HepG2 (cell line): Measurements from ENCODE around the gene NRSN2. TPM values are rescaled to one million over a fixed set of nuclear protein-coding genes. Genes with fewer than 3 reads are reported as not detected.
A peak's percentile ranks its signal among the peaks of the same experiment; 100 is the strongest.

Experiments
- DR1 ChIP-seq: sonication (generic); formaldehyde crosslinking; IDR thresholded peaks from 2 replicates; pipeline ENCODE4 v1.8.0; 2021; ENCODE audit warnings: mild to moderate bottlenecking, missing genetic modification reagents, inconsistent platforms
- FOXM1 ChIP-seq: sonication (generic); formaldehyde crosslinking; IDR thresholded peaks from 2 replicates; pipeline ENCODE4 v1.5.0; 2020; ENCODE audit warnings: missing genetic modification reagents
- HHEX ChIP-seq: IDR thresholded peaks from 2 replicates; pipeline ENCODE4 v1.6.1; 2016; ENCODE audit warnings: control low read depth
- HOXA9 ChIP-seq: sonication (generic); formaldehyde crosslinking; IDR thresholded peaks from 2 replicates; pipeline ENCODE4 v1.8.1; 2022; ENCODE audit warnings: missing genetic modification reagents, mild to moderate bottlenecking, moderate library complexity, borderline replicate concordance
- KDM4B ChIP-seq: sonication (generic); formaldehyde crosslinking; IDR thresholded peaks from 2 replicates; pipeline ENCODE4 v1.4.0; 2020; ENCODE audit warnings: missing genetic modification reagents
- NR3C1 ChIP-seq: sonication (generic); formaldehyde crosslinking; IDR thresholded peaks from 2 replicates; pipeline ENCODE4 v1.4.0; 2020; ENCODE audit warnings: missing genetic modification reagents
- PRMT3 ChIP-seq: sonication (generic); formaldehyde crosslinking; IDR thresholded peaks from 2 replicates; pipeline ENCODE4 v1.8.1; 2022; ENCODE audit warnings: low read depth, mild to moderate bottlenecking, moderate library complexity, missing genetic modification reagents, borderline replicate concordance
- RBFOX2 ChIP-seq: fragments of 200-400 bp; formaldehyde crosslinking; IDR thresholded peaks from 2 replicates; pipeline ENCODE4 v1.6.1; 2017; ENCODE audit warnings: low read depth, mild to moderate bottlenecking, low read length
- SATB2 ChIP-seq: sonication (generic); formaldehyde crosslinking; IDR thresholded peaks from 2 replicates; pipeline ENCODE4 v1.5.0; 2020; ENCODE audit warnings: missing genetic modification reagents
- ZFAT ChIP-seq: sonication (generic); formaldehyde crosslinking; conservative IDR thresholded peaks from 2 replicates; pipeline ENCODE4 v1.8.1; 2023; ENCODE audit warnings: missing genetic modification reagents, inconsistent platforms
- ZFP41 ChIP-seq: sonication (generic); formaldehyde crosslinking; IDR thresholded peaks from 2 replicates; pipeline ENCODE4 v1.4.0; 2020; ENCODE audit warnings: mild to moderate bottlenecking, missing genetic modification reagents, borderline replicate concordance
- ZNF33B ChIP-seq: sonication (generic); formaldehyde crosslinking; IDR thresholded peaks from 2 replicates; pipeline ENCODE4 v1.5.1; 2020; ENCODE audit warnings: mild to moderate bottlenecking, missing genetic modification reagents
- ZNF34 ChIP-seq: sonication (generic); formaldehyde crosslinking; IDR thresholded peaks from 2 replicates; pipeline ENCODE4 v1.4.0; 2020; ENCODE audit warnings: mild to moderate bottlenecking, missing genetic modification reagents, borderline replicate concordance
- ZNF350 ChIP-seq: sonication (generic); formaldehyde crosslinking; IDR thresholded peaks from 2 replicates; pipeline ENCODE4 v1.4.0; 2020; ENCODE audit warnings: mild to moderate bottlenecking, low read depth, missing genetic modification reagents, borderline replicate concordance
- polyA plus RNA-seq, 8 experiments: library from polyadenylated mRNA; depleted of rRNA in 3 of 8; stranded (reverse) in 7 of 8; unstranded in 1 of 8; fragments of >200 nt; fragmentation: Illumina TruSeq in 4 of 8; extraction: Trizol in 4 of 8; gene quantifications; 2 replicates each; pipeline versions ENCODE4 v1.2.1 to v1.2.3, GENCODE V29; 2011 to 2016; ENCODE audit warnings: low read depth in 4 of 8, missing spikeins in 1 of 8, mixed read lengths in 1 of 8; ENCODE audit not compliant: insufficient read depth in 1 of 8
- total RNA-seq, 5 experiments: library from RNA; depleted of rRNA; stranded (reverse); fragments of >200 nt; fragmentation: Illumina TruSeq; extraction: Trizol; gene quantifications; 2 replicates each; pipeline ENCODE4 v1.2.3, GENCODE V29; 2016; ENCODE audit warnings: low read depth in 1 of 5
- TF ChIP-seq, protein P1 (sequence below): sonication (generic); formaldehyde crosslinking; IDR thresholded peaks from 2 replicates; pipeline ENCODE4 v1.5.1; 2020; ENCODE audit warnings: missing genetic modification reagents, mild to moderate bottlenecking, borderline replicate concordance
- TF ChIP-seq, protein P2 (sequence below): sonication (generic); formaldehyde crosslinking; IDR thresholded peaks from 2 replicates; pipeline ENCODE4 v1.4.0; 2020; ENCODE audit warnings: missing genetic modification reagents
- TF ChIP-seq, protein P3 (sequence below), 2 experiments: sonication (generic) in 1 of 2; formaldehyde crosslinking in 1 of 2; IDR thresholded peaks; 2 replicates each; pipeline versions ENCODE4 v1.4.0 to v1.6.1; 2016 to 2020; ENCODE audit warnings: borderline replicate concordance in 1 of 2, low read depth in 1 of 2, mild to moderate bottlenecking in 1 of 2, missing genetic modification reagents in 1 of 2
- TF ChIP-seq, protein P4 (sequence below): sonication (generic); formaldehyde crosslinking; conservative IDR thresholded peaks from 2 replicates; pipeline ENCODE4 v1.8.0; 2022; ENCODE audit warnings: mild to moderate bottlenecking, moderate library complexity, missing genetic modification reagents

Gene NRSN2
- total and polyA plus RNA-seq, 2 of the 13 experiments (the other 11 are each of a cell fraction or from before 2014, with no cell fraction given), result 32.3 to 49.4 TPM

DNA sequence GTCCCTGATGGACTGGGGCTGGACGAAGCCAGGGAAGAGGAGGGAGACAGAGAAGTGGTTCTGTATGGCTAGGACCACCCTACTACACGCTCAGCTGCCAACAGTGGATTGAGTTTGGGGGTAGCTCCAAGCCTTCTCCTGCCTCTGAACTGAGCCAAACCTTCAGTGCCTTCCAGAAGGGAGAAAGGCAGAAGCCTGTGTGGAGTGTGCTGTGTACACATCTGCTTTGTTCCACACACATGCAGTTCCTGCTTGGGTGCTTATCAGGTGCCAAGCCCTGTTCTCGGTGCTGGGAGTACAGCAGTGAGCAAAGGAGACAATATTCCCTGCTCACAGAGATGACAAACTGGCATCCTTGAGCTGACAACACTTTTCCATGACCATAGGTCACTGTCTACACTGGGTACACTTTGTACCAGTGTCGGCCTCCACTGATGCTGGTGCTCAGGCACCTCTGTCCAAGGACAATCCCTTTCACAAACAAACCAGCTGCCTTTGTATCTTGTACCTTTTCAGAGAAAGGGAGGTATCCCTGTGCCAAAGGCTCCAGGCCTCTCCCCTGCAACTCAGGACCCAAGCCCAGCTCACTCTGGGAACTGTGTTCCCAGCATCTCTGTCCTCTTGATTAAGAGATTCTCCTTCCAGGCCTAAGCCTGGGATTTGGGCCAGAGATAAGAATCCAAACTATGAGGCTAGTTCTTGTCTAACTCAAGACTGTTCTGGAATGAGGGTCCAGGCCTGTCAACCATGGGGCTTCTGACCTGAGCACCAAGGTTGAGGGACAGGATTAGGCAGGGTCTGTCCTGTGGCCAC, 49.9 kb downstream of the NRSN2 start (continued):
- peak; percentile 66 for TF ChIP-seq KDM4B (CRISPR knock-in tag)
- peak; percentile 88 for TF ChIP-seq ZNF350
- TF ChIP-seq, protein P1, sequence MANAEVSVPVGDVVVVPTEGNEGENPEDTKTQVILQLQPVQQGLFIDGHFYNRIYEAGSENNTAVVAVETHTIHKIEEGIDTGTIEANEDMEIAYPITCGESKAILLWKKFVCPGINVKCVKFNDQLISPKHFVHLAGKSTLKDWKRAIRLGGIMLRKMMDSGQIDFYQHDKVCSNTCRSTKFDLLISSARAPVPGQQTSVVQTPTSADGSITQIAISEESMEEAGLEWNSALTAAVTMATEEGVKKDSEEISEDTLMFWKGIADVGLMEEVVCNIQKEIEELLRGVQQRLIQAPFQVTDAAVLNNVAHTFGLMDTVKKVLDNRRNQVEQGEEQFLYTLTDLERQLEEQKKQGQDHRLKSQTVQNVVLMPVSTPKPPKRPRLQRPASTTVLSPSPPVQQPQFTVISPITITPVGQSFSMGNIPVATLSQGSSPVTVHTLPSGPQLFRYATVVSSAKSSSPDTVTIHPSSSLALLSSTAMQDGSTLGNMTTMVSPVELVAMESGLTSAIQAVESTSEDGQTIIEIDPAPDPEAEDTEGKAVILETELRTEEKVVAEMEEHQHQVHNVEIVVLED (CRISPR knock-in tag), result peak; percentile 64; the same call in 1 of the 2 replicates
- TF ChIP-seq, protein P2, sequence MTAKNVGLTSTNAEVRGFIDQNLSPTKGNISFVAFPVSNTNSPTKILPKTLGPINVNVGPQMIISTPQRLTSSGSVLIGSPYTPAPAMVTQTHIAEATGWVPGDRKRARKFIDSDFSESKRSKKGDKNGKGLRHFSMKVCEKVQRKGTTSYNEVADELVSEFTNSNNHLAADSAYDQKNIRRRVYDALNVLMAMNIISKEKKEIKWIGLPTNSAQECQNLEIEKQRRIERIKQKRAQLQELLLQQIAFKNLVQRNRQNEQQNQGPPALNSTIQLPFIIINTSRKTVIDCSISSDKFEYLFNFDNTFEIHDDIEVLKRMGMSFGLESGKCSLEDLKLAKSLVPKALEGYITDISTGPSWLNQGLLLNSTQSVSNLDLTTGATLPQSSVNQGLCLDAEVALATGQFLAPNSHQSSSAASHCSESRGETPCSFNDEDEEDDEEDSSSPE (CRISPR knock-in tag), result no peak; the same call in 1 of the 2 replicates
- no peak for TF ChIP-seq HOXA9
- TF ChIP-seq NR3C1, result no peak
- no peak for TF ChIP-seq SATB2 (CRISPR knock-in tag)
- TF ChIP-seq FOXM1 (CRISPR knock-in tag), result no peak
- TF ChIP-seq PRMT3 (CRISPR knock-in tag), result no peak
- TF ChIP-seq HHEX (CRISPR knock-in tag), result peak; percentile 75; the same call in 1 of the 2 replicates
- TF ChIP-seq, protein P3, sequence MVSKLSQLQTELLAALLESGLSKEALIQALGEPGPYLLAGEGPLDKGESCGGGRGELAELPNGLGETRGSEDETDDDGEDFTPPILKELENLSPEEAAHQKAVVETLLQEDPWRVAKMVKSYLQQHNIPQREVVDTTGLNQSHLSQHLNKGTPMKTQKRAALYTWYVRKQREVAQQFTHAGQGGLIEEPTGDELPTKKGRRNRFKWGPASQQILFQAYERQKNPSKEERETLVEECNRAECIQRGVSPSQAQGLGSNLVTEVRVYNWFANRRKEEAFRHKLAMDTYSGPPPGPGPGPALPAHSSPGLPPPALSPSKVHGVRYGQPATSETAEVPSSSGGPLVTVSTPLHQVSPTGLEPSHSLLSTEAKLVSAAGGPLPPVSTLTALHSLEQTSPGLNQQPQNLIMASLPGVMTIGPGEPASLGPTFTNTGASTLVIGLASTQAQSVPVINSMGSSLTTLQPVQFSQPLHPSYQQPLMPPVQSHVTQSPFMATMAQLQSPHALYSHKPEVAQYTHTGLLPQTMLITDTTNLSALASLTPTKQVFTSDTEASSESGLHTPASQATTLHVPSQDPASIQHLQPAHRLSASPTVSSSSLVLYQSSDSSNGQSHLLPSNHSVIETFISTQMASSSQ (IDR thresholded peaks at IDR 0.05; ENCODE audit: low read depth), result peak; percentile 80
- TF ChIP-seq, protein P3 (CRISPR knock-in tag; IDR thresholded peaks at IDR 0.05; ENCODE audit: borderline replicate concordance), result peak; percentile 93
- no peak for TF ChIP-seq ZFP41 (CRISPR knock-in tag)
- TF ChIP-seq ZFAT (CRISPR knock-in tag), result no peak
- TF ChIP-seq ZNF34 (CRISPR knock-in tag), result no peak; the same call in 1 of the 2 replicates
- TF ChIP-seq RBFOX2, result 0 out of 2 replicates have a peak, but pooled peaks have one; percentile 12
- TF ChIP-seq, protein P4, sequence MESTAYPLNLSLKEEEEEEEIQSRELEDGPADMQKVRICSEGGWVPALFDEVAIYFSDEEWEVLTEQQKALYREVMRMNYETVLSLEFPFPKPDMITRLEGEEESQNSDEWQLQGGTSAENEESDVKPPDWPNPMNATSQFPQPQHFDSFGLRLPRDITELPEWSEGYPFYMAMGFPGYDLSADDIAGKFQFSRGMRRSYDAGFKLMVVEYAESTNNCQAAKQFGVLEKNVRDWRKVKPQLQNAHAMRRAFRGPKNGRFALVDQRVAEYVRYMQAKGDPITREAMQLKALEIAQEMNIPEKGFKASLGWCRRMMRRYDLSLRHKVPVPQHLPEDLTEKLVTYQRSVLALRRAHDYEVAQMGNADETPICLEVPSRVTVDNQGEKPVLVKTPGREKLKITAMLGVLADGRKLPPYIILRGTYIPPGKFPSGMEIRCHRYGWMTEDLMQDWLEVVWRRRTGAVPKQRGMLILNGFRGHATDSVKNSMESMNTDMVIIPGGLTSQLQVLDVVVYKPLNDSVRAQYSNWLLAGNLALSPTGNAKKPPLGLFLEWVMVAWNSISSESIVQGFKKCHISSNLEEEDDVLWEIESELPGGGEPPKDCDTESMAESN (CRISPR knock-in tag), result no peak; the same call in 1 of the 2 replicates
- peak; percentile 47; the same call in 1 of the 2 replicates for TF ChIP-seq DR1 (CRISPR knock-in tag)
- TF ChIP-seq ZNF33B (CRISPR knock-in tag), result peak; percentile 55; the same call in 1 of the 2 replicates
- TF ChIP-seq, all 625 proteins: peak for 372
